Cardiac fibroblast (primary cell): ENCODE results near the gene KIF3B.
"Not testable (repeated sequence)": the region's sequence is repeated elsewhere in the genome, so short reads cannot be mapped to it uniquely, and the experiment has no call there.

Experiments
- DNase-seq, 2 donors: peaks; one replicate each; pipeline versions ENCODE4 v3.0.0 to v3.0.0-alpha.2; 2010; ENCODE audit warnings: low read depth in 2 of 2
- H3K4me3 ChIP-seq, 2 donors: replicated peaks in 1 of 2; 1 replicate in 1 of 2; 2 replicates in 1 of 2; pipeline ENCODE4 v1.5.1; 2011; ENCODE audit warnings: low read depth in 2 of 2, low read length in 2 of 2, mild to moderate bottlenecking in 2 of 2, moderate library complexity in 1 of 2
- TF ChIP-seq, protein P1 (sequence below): IDR thresholded peaks from one replicate; pipeline ENCODE4 v1.5.1; 2011; ENCODE audit warnings: low read depth, mild to moderate bottlenecking, low read length, inconsistent platforms

Gene KIF3B

DNA sequence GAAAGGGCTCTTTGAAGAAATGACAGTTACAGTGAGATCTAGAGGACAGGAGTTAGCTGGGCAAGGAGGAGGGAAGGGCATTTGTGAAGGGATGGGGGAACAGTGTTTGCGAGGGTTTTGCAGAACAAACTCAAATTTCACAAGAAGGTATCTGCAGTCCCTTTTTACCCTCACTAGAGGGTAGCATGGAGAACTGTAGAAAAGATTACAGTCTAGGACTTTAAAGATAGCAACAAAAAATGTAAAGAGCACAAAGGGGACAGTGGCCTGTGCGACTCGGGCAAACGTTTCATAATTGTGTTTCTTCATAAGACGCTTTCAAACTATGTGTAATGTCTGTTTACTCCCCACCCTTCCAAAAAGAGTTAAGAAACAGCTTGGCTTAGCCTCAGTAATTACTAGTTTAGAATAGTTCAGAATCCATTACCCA lies 59.5 kb downstream of the KIF3B start:
- no peak overlapping the region for H3K4me3 ChIP-seq
- peak; percentile 64 to 67 for DNase-seq
- TF ChIP-seq, protein P1, sequence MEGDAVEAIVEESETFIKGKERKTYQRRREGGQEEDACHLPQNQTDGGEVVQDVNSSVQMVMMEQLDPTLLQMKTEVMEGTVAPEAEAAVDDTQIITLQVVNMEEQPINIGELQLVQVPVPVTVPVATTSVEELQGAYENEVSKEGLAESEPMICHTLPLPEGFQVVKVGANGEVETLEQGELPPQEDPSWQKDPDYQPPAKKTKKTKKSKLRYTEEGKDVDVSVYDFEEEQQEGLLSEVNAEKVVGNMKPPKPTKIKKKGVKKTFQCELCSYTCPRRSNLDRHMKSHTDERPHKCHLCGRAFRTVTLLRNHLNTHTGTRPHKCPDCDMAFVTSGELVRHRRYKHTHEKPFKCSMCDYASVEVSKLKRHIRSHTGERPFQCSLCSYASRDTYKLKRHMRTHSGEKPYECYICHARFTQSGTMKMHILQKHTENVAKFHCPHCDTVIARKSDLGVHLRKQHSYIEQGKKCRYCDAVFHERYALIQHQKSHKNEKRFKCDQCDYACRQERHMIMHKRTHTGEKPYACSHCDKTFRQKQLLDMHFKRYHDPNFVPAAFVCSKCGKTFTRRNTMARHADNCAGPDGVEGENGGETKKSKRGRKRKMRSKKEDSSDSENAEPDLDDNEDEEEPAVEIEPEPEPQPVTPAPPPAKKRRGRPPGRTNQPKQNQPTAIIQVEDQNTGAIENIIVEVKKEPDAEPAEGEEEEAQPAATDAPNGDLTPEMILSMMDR = peak; percentile 62

- no peak for DNase-seq
- TF ChIP-seq, protein P1 = no peak
- H3K4me3 ChIP-seq = no peak overlapping the region
These were observed 60.6 kb downstream of the KIF3B start for GRCh38 chr20:32337937-32338661.

- no peak overlapping the region for H3K4me3 ChIP-seq
- DNase-seq = no peak
- TF ChIP-seq, protein P1 = no peak
These were observed 61.2 kb downstream of the KIF3B start for GRCh38 chr20:32338665-32339064.

- TF ChIP-seq, protein P1 = no peak
- no peak for DNase-seq
- H3K4me3 ChIP-seq = no peak overlapping the region
These were observed 61.7 kb downstream of the KIF3B start for GRCh38 chr20:32339116-32339515.

GRCh38 chr20:32341053-32341452 lies 63.6 kb downstream of the KIF3B start:
- DNase-seq = peak in 1 of 2 donors; percentile 53
- H3K4me3 ChIP-seq = not testable (repeated sequence)

DNA sequence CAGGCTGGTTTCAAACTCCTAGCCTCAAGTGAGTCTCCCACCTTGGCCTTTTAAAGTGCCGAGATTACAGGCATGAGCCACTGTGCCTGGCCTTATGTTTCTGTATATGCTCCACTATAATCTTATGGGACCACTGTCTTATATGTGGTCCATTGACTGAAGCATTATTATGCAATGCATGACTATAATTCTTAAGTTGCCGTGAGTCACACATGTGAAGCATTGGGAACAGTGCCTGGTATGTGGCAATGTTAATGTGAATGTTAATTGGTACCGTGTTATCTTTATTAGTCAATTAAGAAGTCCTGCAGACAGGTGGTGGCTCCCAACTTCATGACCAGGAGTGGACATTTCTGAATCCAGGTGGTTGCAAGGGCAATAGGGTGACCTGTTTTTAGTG lies 66.0 kb downstream of the KIF3B start:
- TF ChIP-seq, protein P1 = no peak
- DNase-seq = peak; percentile 73 to 90
- no peak overlapping the region for H3K4me3 ChIP-seq

GRCh38 chr20:32344835-32345506 lies 67.5 kb downstream of the KIF3B start:
- no peak for DNase-seq
- TF ChIP-seq, protein P1 = no peak

More at GRCh38 chr20:32344835-32345506, 67.5 kb downstream of the KIF3B start:
- no peak overlapping the region for H3K4me3 ChIP-seq
